Fibroblast of lung (primary cell): ENCODE data around the gene MEIOB.

Source experiments
- EZH2 ChIP-seq: IDR thresholded peaks from 2 replicates; pipeline ENCODE4 v1.5.1; 2012; ENCODE audit warnings: low read length, control low read depth, mild to moderate bottlenecking; ENCODE audit errors: missing control alignments
- TF ChIP-seq, protein P1 (sequence below), 2 donors: IDR thresholded peaks in 1 of 2; conservative IDR thresholded peaks in 1 of 2; 1 replicate in 1 of 2; 2 replicates in 1 of 2; pipeline ENCODE4 v1.5.1; 2011 to 2012; ENCODE audit warnings: low read length in 2 of 2, control low read depth in 1 of 2, inconsistent platforms in 1 of 2, low read depth in 1 of 2, mild to moderate bottlenecking in 1 of 2

DNA sequence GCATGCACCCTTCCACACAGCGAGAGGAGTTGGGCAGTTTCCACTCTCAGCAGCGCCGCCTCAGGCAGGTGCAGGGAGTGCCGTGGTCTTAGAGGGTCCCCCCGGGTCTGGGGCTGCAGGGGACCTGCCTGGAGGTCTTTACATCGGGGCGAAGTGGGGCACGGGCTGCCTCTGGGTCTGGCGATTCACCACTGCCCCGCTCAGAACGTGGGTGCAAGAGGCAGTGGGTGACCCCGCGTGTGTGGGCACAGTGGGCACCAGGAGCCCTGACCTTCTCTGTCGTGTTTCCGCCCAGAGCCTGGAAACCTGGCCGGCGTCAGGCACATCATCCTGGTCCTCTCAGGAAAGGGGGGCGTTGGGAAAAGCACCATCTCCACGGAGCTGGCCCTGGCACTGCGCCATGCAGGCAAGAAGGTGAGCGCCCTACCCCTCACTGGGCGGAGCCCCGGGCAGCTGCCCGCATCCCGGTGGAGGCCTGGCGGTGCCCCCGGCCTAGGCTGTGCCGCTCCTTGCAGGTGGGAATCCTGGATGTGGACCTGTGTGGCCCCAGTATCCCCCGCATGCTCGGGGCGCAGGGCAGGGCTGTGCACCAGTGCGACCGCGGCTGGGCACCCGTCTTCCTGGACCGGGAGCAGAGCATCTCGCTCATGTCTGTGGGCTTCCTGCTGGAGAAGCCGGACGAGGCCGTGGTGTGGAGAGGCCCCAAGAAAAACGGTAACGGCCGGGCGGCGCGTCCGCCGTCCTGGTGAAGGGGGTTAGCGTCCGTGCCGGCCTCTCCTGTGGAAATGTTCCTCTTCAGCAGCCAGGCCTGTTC is 85.5 kb downstream of the MEIOB start:
- TF ChIP-seq, protein P1, sequence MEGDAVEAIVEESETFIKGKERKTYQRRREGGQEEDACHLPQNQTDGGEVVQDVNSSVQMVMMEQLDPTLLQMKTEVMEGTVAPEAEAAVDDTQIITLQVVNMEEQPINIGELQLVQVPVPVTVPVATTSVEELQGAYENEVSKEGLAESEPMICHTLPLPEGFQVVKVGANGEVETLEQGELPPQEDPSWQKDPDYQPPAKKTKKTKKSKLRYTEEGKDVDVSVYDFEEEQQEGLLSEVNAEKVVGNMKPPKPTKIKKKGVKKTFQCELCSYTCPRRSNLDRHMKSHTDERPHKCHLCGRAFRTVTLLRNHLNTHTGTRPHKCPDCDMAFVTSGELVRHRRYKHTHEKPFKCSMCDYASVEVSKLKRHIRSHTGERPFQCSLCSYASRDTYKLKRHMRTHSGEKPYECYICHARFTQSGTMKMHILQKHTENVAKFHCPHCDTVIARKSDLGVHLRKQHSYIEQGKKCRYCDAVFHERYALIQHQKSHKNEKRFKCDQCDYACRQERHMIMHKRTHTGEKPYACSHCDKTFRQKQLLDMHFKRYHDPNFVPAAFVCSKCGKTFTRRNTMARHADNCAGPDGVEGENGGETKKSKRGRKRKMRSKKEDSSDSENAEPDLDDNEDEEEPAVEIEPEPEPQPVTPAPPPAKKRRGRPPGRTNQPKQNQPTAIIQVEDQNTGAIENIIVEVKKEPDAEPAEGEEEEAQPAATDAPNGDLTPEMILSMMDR (conservative IDR thresholded peaks at IDR 0.05 in 1 of 2, IDR thresholded peaks at IDR 0.05 in 1 of 2; ENCODE audit: low read depth in 1 of 2, low read length in 2 of 2): no peak
- no peak for TF ChIP-seq EZH2
